Left ventricle myocardium inferior (tissue), 1 donor: ENCODE measurements around the gene MRPL46. TPM values are rescaled to one million over a fixed set of nuclear protein-coding genes. Genes with fewer than 3 reads are reported as not detected.
A peak's percentile ranks its signal among the peaks of the same experiment; 100 is the strongest.

Experiments used
- DNase-seq: peaks from one replicate; pipeline ENCODE4 v3.0.0-alpha.2; 2020
- H3K27ac ChIP-seq: fragments of 200-600 bp; replicated peaks from 2 replicates; pipeline ENCODE4 v1.8.0; 2021
- H3K27me3 ChIP-seq: fragments of 200-600 bp; 2 replicates; pipeline ENCODE4 v1.8.0; 2021; ENCODE audit warnings: low read depth
- H3K36me3 ChIP-seq: fragments of 200-600 bp; 2 replicates; pipeline ENCODE4 v1.8.0; 2021
- H3K4me1 ChIP-seq: fragments of 200-600 bp; 2 replicates; pipeline ENCODE4 v1.8.0; 2021
- H3K4me3 ChIP-seq: fragments of 200-600 bp; 2 replicates; pipeline ENCODE4 v1.8.0; 2021; ENCODE audit warnings: mild to moderate bottlenecking, moderate library complexity
- H3K9me3 ChIP-seq: fragments of 200-600 bp; replicated peaks from 2 replicates; pipeline ENCODE4 v1.8.0; 2021
- intact Hi-C: fragments of 100-400 bp; cut with micrococcal nuclease; formaldehyde crosslinking; loops from one replicate; pipeline ENCODE4 v1.11.0; 2022
- total RNA-seq: library from RNA; stranded (reverse); fragmentation: NEBNext Ultra II Directional; extraction: Animal tissue kit (Norgen Biotek cat#: 25700); gene quantifications from one replicate; pipeline ENCODE4 v1.2.1, GENCODE V29; 2021
- TF ChIP-seq, protein P1 (sequence below): fragments of 200-600 bp; IDR thresholded peaks from 2 replicates; pipeline ENCODE4 v1.8.0; 2021; ENCODE audit warnings: antibody characterized with exemption, mild to moderate bottlenecking, borderline replicate concordance
- donor health status: DM: no; HTN: yes; CAD: no; lungs with severe emphysema.

Gene MRPL46
- total RNA-seq, 1 donor from 2014 or later, result 80.8 TPM

DNA sequence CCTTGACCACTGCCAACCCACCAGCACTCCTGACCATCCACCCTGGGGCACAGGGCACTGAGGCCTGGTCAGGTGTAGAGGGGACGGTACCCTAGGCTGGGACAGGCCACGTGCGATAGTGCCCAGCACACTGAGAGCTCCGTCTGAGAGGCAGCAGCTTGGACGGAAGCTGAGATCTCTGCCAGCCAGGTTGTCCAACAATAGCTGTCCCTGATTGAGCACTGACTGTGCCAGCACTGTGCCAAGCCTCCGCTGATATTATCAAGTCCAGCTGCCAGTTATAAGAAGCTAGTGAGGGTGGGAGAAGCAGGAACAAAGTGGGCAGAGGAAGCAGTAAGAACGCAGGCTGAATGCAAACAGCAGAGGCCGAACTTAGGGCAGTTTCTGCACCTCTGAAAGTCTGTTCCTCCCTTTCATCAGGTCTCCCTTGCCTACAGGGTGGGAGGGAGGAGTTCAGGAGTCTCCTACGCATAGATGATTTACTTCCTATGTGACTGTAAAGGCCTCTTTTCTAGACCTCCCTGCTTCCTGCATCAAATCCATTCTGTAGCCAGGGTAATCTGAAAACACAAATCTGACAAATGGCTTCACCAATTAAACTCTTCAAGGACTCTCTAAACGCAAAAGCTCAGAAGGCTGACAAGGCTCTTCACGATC, 30.0 kb upstream of the MRPL46 start:
- H3K27me3 ChIP-seq, result no peaks in the 10 kb centered on the region
- intact Hi-C loops, result no loop called here
- H3K4me1 ChIP-seq, result peaks cover 47% of the 10 kb centered on the region
- TF ChIP-seq, protein P1, sequence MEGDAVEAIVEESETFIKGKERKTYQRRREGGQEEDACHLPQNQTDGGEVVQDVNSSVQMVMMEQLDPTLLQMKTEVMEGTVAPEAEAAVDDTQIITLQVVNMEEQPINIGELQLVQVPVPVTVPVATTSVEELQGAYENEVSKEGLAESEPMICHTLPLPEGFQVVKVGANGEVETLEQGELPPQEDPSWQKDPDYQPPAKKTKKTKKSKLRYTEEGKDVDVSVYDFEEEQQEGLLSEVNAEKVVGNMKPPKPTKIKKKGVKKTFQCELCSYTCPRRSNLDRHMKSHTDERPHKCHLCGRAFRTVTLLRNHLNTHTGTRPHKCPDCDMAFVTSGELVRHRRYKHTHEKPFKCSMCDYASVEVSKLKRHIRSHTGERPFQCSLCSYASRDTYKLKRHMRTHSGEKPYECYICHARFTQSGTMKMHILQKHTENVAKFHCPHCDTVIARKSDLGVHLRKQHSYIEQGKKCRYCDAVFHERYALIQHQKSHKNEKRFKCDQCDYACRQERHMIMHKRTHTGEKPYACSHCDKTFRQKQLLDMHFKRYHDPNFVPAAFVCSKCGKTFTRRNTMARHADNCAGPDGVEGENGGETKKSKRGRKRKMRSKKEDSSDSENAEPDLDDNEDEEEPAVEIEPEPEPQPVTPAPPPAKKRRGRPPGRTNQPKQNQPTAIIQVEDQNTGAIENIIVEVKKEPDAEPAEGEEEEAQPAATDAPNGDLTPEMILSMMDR, result no peak
- peak overlapping the region; percentile 85 for H3K27ac ChIP-seq
- H3K4me3 ChIP-seq, result peak overlapping the region; percentile 24
- H3K36me3 ChIP-seq, result peaks cover 8% of the 10 kb centered on the region
- no peaks in the 10 kb centered on the region for H3K9me3 ChIP-seq
- DNase-seq, result peak; percentile 65

DNA sequence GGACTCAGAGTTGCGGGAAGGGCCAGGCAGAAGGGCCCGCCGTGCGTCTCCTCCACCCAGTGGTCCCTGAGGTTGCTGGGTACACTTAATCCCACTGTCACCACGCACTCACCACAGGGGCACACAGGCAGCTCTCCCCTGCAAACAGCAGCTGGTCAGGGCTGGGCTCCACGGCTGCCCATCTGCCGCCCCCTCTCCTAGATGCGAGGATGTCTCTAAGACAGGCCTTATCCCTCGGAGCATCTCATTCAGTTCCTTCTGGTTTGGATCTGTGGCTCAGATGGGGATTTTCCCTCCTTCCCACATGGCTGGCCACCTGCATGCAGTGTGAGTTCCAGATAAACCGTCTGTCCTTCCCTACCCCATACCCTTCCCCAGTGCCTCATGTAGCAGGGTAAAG, 26.7 kb upstream of the MRPL46 start:
- TF ChIP-seq, protein P1, result no peak
- Histone ChIP-seq H3K36me3 (peaks cover 4% of the 10 kb centered on the region), H3K27me3 (no peaks in the 10 kb centered on the region), H3K4me3 (no peak overlapping the region), H3K27ac (no peak overlapping the region), H3K9me3 (no peaks in the 10 kb centered on the region), H3K4me1 (peaks cover 36% of the 10 kb centered on the region)
- intact Hi-C loops, result no loop called here
- no peak for DNase-seq

DNA sequence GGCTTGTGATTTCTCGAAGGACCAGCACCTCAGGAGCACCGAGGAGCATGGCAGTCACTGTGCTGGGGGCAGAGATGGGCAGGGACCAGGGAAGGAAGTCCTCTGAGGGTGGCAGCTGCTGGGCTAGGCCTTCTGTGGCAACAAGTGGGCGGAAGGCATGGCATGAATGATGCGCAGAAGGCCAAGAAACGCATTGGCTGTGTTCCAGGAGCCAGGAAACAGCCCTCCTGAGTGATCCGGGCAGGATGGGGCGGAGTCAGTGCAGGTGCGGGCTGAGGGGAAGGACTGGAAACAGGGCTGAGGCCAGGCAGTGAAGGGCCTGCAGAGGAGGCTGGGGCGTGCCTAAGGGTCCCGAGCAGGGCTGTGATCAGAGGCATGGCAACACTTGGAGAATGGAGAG, 24.0 kb upstream of the MRPL46 start:
- intact Hi-C loops, result no loop called here
- no peak overlapping the region for H3K4me3 ChIP-seq
- H3K27ac ChIP-seq, result no peak overlapping the region
- H3K36me3 ChIP-seq, result peaks cover 4% of the 10 kb centered on the region
- no peak for DNase-seq
- TF ChIP-seq, protein P1, result no peak
- peaks cover 14% of the 10 kb centered on the region for H3K4me1 ChIP-seq
- H3K27me3 ChIP-seq, result no peaks in the 10 kb centered on the region
- H3K9me3 ChIP-seq, result no peaks in the 10 kb centered on the region

DNA sequence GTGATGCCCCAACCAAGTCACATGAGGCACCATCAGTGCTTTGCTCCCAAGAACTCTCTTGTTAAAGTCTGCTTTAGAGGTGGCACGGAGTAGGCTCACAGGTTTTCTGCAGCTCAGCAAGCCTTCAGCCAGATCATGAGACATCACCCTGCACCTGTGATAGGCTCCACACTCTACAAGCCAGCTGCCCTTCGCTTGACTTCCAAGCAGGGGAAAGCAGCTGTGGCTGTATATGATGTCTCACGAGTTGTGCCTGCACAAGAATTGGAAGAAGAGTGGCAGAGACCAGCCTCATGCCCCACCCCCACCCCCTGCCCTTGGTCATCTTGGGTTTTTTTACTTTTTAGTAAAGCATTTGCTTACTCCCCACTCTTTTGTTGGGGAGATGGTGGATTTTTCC, 22.8 kb upstream of the MRPL46 start:
- Histone ChIP-seq H3K9me3 (no peaks in the 10 kb centered on the region), H3K36me3 (peaks cover 4% of the 10 kb centered on the region), H3K4me1 (peaks cover 6% of the 10 kb centered on the region), H3K27me3 (no peaks in the 10 kb centered on the region), H3K27ac (no peak overlapping the region), H3K4me3 (no peak overlapping the region)
- TF ChIP-seq, protein P1, result no peak
- intact Hi-C loops, result no loop called here
- no peak for DNase-seq

DNA sequence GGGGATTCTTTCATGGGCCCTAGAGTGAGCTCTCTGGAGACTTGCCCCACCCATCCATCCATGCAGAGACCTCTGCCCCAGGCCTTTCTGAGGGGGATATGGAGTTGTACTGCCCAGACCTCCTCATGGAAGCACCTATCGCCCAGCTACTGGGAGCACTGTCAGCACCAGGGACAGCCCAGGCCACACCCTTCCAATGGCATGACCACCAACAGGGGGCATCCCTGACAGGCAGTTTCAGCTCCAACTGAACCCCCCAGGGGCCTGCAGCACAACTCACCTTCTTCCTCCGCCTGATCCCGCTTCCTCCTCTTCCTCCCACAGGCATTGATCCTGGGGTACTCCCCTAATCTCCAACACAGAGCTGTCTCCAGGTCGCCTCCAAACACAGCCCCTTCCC, 22.1 kb upstream of the MRPL46 start:
- Histone ChIP-seq H3K4me1 (peaks cover 6% of the 10 kb centered on the region), H3K27me3 (no peaks in the 10 kb centered on the region), H3K36me3 (peaks cover 4% of the 10 kb centered on the region), H3K9me3 (no peaks in the 10 kb centered on the region), H3K4me3 (no peak overlapping the region), H3K27ac (no peak overlapping the region)
- intact Hi-C loops, result no loop called here
- no peak for DNase-seq
- TF ChIP-seq, protein P1, result no peak
